ENCODE measurements around the gene HMGXB3. TPM values are rescaled to one million over a fixed set of nuclear protein-coding genes. Genes with fewer than 3 reads are reported as not detected.

The HMGXB3 gene
- total RNA-seq, 3 donors from 2014 or later (not counting 1 experiment from before 2014, with no cell fraction given): 39.0 to 46.5 (median 45.8) TPM

DNA sequence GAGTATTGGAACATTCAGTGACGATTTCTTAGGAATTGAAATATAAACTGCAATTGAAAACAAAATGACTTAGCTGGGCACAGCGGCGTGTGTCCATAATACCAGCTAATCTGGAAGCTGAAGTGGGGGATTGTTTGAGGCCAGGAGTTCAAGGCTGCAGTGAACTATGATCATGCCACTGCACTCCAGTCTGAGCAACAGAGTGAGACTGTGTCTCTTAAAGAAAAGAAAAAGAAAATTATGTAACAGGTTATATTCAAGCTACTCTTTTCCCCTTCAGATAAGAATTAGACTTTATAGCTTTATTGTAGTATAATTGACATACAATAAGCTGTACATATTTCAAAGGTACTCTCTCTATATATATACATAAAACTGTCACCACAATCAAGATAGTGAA lies 33.6 kb upstream of the HMGXB3 start:
- H3K27ac ChIP-seq (ENCODE audit: low read length): no peak overlapping the region
- Mint-ChIP-seq H3K4me3 (no peak overlapping the region), H3K27ac (no peak overlapping the region), H3K27me3 (ENCODE audit: low read depth in 2 of 2) (no peaks in the 10 kb centered on the region), H3K9me3 (no peaks in the 10 kb centered on the region), H3K36me3 (no peaks in the 10 kb centered on the region), H3K4me1 (peaks cover 13 to 22% of the 10 kb centered on the region in 2 donors)
- no peaks in the 10 kb centered on the region for H3K36me3 ChIP-seq (ENCODE audit: control insufficient read depth, insufficient read depth, low read length)
- H3K4me3 ChIP-seq (ENCODE audit: low read length): no peak overlapping the region
- H3K27me3 ChIP-seq (ENCODE audit: control insufficient read depth, insufficient read depth, low read length): no peaks in the 10 kb centered on the region
- no peaks in the 10 kb centered on the region for H3K9me3 ChIP-seq (ENCODE audit: control insufficient read depth, insufficient read depth, low read length)
- TF ChIP-seq, protein P1, sequence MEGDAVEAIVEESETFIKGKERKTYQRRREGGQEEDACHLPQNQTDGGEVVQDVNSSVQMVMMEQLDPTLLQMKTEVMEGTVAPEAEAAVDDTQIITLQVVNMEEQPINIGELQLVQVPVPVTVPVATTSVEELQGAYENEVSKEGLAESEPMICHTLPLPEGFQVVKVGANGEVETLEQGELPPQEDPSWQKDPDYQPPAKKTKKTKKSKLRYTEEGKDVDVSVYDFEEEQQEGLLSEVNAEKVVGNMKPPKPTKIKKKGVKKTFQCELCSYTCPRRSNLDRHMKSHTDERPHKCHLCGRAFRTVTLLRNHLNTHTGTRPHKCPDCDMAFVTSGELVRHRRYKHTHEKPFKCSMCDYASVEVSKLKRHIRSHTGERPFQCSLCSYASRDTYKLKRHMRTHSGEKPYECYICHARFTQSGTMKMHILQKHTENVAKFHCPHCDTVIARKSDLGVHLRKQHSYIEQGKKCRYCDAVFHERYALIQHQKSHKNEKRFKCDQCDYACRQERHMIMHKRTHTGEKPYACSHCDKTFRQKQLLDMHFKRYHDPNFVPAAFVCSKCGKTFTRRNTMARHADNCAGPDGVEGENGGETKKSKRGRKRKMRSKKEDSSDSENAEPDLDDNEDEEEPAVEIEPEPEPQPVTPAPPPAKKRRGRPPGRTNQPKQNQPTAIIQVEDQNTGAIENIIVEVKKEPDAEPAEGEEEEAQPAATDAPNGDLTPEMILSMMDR (IDR thresholded peaks at IDR 0.05): no peak
- no peak for DNase-seq
- H3K4me1 ChIP-seq (ENCODE audit: control insufficient read depth, insufficient read depth, low read length): no peaks in the 10 kb centered on the region
- intact Hi-C loops (cut with micrococcal nuclease): no loop called here
- ATAC-seq: no peak
- WGBS (ENCODE audit: insufficient coverage): 98% methylated on average over 3 of the region's 3 CpGs

DNA sequence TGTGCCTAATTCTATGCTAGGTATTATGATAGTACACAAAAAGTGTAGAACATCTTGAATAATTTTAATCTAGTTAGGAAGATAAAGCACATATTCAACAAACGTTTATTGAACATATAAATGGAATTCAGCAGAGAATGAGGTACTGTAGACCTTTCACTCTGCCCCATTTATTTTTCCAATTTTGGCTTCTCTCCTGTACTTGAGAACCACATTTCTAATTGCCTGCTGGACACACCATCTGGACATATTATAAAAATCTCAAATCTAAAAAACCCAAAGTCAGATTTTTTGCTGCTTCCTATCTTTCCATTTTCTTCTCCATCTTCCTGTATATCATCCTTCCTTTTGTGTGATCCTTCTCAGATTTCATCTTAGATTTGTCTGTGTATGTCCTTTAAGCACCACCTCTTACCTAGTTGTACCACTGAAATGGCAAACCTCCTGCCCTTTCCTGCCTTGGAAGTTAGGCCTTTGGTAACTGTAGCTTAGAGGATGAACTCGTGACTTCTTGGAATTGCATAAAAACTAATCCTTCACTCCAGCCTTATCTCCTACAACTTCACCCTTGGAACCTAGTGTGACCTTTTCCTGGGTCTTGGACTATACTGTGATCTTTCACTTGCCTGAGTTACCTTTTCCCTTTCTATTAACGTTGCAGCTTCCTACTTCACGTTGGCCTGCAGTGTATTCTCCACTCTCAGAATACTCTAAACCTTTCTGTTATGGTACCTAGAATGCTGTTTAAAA lies 31.2 kb upstream of the HMGXB3 start:
- ATAC-seq (no peak), DNase-seq (no peak)
- H3K27me3 Mint-ChIP-seq (ENCODE audit: low read depth in 2 of 2): no peaks in the 10 kb centered on the region
- H3K9me3 Mint-ChIP-seq: no peaks in the 10 kb centered on the region
- H3K36me3 Mint-ChIP-seq: no peaks in the 10 kb centered on the region
- H3K9me3 ChIP-seq (ENCODE audit: control insufficient read depth, insufficient read depth, low read length): no peaks in the 10 kb centered on the region
- no peak overlapping the region for H3K4me3 ChIP-seq (ENCODE audit: low read length)
- TF ChIP-seq, protein P1 (IDR thresholded peaks at IDR 0.05): no peak
- H3K36me3 ChIP-seq (ENCODE audit: control insufficient read depth, insufficient read depth, low read length): no peaks in the 10 kb centered on the region
- peaks cover 10 to 17% of the 10 kb centered on the region in 2 donors for H3K4me1 Mint-ChIP-seq
- intact Hi-C loops (cut with micrococcal nuclease): no loop called here
- no peaks in the 10 kb centered on the region for H3K4me1 ChIP-seq (ENCODE audit: control insufficient read depth, insufficient read depth, low read length)
- H3K4me3 Mint-ChIP-seq: no peak overlapping the region
- no peak overlapping the region for H3K27ac Mint-ChIP-seq
- WGBS (ENCODE audit: insufficient coverage): 95% methylated on average over 4 of the region's 4 CpGs
- no peak overlapping the region for H3K27ac ChIP-seq (ENCODE audit: low read length)
- no peaks in the 10 kb centered on the region for H3K27me3 ChIP-seq (ENCODE audit: control insufficient read depth, insufficient read depth, low read length)

DNA sequence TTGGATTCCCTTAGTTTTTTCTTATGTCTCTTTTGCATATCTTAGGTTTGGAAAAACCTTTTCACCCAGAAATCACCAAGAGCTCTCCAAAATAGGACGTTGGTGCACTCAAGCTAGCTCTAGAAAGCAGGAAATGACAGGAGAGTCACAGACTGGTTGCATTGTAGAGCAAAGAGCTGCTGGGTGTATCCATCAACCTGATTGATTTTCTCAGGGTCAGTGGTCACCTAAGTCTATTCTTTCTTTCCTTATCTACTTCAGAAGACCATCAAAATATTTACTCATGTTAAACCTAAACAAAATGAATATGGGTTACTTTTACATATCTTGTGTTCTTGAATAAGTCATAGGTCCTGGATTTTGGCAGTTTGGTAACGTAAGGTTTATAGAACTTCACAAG lies 25.1 kb upstream of the HMGXB3 start:
- no peak overlapping the region for H3K4me3 Mint-ChIP-seq
- no peaks in the 10 kb centered on the region for H3K27me3 Mint-ChIP-seq (ENCODE audit: low read depth in 2 of 2)
- H3K4me3 ChIP-seq (ENCODE audit: low read length): no peak overlapping the region
- no peaks in the 10 kb centered on the region for H3K9me3 Mint-ChIP-seq
- peaks cover 0 to 15% of the 10 kb centered on the region in 2 donors for H3K4me1 Mint-ChIP-seq
- H3K36me3 ChIP-seq (ENCODE audit: control insufficient read depth, insufficient read depth, low read length): peaks cover 20% of the 10 kb centered on the region
- H3K4me1 ChIP-seq (ENCODE audit: control insufficient read depth, insufficient read depth, low read length): no peaks in the 10 kb centered on the region
- DNase-seq: no peak
- TF ChIP-seq, protein P1 (IDR thresholded peaks at IDR 0.05): no peak
- 65% methylated on average over 2 of the region's 2 CpGs for WGBS (ENCODE audit: insufficient coverage)
- no peak overlapping the region for H3K27ac Mint-ChIP-seq
- no peak overlapping the region for H3K27ac ChIP-seq (ENCODE audit: low read length)
- H3K27me3 ChIP-seq (ENCODE audit: control insufficient read depth, insufficient read depth, low read length): no peaks in the 10 kb centered on the region
- no peaks in the 10 kb centered on the region for H3K9me3 ChIP-seq (ENCODE audit: control insufficient read depth, insufficient read depth, low read length)
- H3K36me3 Mint-ChIP-seq: peaks cover 2% of the 10 kb centered on the region
- no peak for ATAC-seq
- intact Hi-C loops (cut with micrococcal nuclease): no loop called here

DNA sequence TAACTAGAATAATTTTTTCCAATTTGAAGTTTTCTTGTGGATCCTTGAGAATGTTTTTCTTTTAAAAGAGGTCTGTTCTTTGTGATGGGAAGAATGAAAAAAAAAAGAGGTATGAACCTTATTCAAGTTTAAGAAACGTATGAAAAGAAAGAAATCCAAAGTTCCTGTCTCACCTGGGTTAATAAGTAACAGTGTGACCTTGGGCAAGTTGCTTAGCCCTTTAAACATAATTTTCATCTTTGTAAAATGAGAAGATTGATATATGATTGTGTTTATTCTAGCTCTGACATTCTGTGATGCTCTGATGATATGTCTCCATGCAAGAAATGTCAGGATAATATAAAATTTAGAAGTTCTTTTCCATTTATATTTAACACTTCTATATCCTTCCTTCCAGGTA lies 20.6 kb upstream of the HMGXB3 start:
- TF ChIP-seq, protein P1 (IDR thresholded peaks at IDR 0.05): no peak
- no peak for DNase-seq
- Histone ChIP-seq H3K27me3 (ENCODE audit: control insufficient read depth, insufficient read depth, low read length) (no peaks in the 10 kb centered on the region), H3K4me1 (ENCODE audit: control insufficient read depth, insufficient read depth, low read length) (no peaks in the 10 kb centered on the region), H3K4me3 (ENCODE audit: low read length) (no peak overlapping the region), H3K27ac (ENCODE audit: low read length) (no peak overlapping the region), H3K36me3 (ENCODE audit: control insufficient read depth, insufficient read depth, low read length) (peaks cover 32% of the 10 kb centered on the region), H3K9me3 (ENCODE audit: control insufficient read depth, insufficient read depth, low read length) (no peaks in the 10 kb centered on the region)
- H3K27me3 Mint-ChIP-seq (ENCODE audit: low read depth in 2 of 2): no peaks in the 10 kb centered on the region
- no peak overlapping the region for H3K27ac Mint-ChIP-seq
- ATAC-seq: no peak
- intact Hi-C loops (cut with micrococcal nuclease): no loop called here
- H3K36me3 Mint-ChIP-seq: peaks cover 16% of the 10 kb centered on the region
- no peaks in the 10 kb centered on the region for H3K9me3 Mint-ChIP-seq
- no peak overlapping the region for H3K4me3 Mint-ChIP-seq
- peaks cover 0 to 4% of the 10 kb centered on the region in 2 donors for H3K4me1 Mint-ChIP-seq
- WGBS (ENCODE audit: insufficient coverage): 88% methylated on average over 1 of the region's 1 CpG

Data from natural killer cell (primary cell).